Hematopoietic multipotent progenitor cell treated with erythropoietin and hydrocortisone succinate and interleukin-3 and kit ligand, for 6 days (in vitro differentiated cells): ENCODE data around the gene STOM.
"Not testable (repeated sequence)": the region's sequence is repeated elsewhere in the genome, so short reads cannot be mapped to it uniquely, and the experiment has no call there.

Experiments used
- DNase-seq: peaks from one replicate; pipeline ENCODE4 v3.0.0-alpha.2; 2015

The STOM gene

GRCh38 chr9:121369595-121370265 is at the start of gene STOM:
Gene STOM (minus strand): TSS chr9:121370250. CDS start chr9:121370187, 63 bp downstream.
- DNase-seq, result peak; percentile 98

- DNase-seq, result no peak
Observed at GRCh38 chr9:121411993-121412392, 41.9 kb upstream of the STOM start.

- no peak for DNase-seq
Observed at GRCh38 chr9:121405899-121406298, 35.8 kb upstream of the STOM start.

GRCh38 chr9:121404906-121405305 is 34.9 kb upstream of the STOM start:
- DNase-seq, result no peak

- DNase-seq, result peak; percentile 91
Observed at GRCh38 chr9:121399883-121400607, 30.0 kb upstream of the STOM start.

- no peak for DNase-seq
Observed at GRCh38 chr9:121399126-121399882, 29.3 kb upstream of the STOM start.

- no peak for DNase-seq
Observed at GRCh38 chr9:121398374-121398773, 28.3 kb upstream of the STOM start.

- DNase-seq, result not testable (repeated sequence)
Observed at GRCh38 chr9:121397277-121397676, 27.2 kb upstream of the STOM start.

GRCh38 chr9:121395558-121395957 is 25.5 kb upstream of the STOM start:
- no peak for DNase-seq

- peak; percentile 64 for DNase-seq
Observed at GRCh38 chr9:121394292-121394691, 24.2 kb upstream of the STOM start.

GRCh38 chr9:121393318-121393717 is 23.3 kb upstream of the STOM start:
- DNase-seq, result peak; percentile 49

- DNase-seq, result no peak
Observed at GRCh38 chr9:121390372-121390771, 20.3 kb upstream of the STOM start.

- DNase-seq, result no peak
Observed at GRCh38 chr9:121388140-121388905, 18.3 kb upstream of the STOM start.

GRCh38 chr9:121386442-121387175 is 16.6 kb upstream of the STOM start:
- no peak for DNase-seq

GRCh38 chr9:121383715-121384114 is 13.7 kb upstream of the STOM start:
- no peak for DNase-seq

GRCh38 chr9:121380846-121381245 is 10.8 kb upstream of the STOM start:
- no peak for DNase-seq

- DNase-seq, result peak; percentile 68
Observed at GRCh38 chr9:121376214-121376830, 6.3 kb upstream of the STOM start.

- DNase-seq, result peak; percentile 63
Observed at GRCh38 chr9:121373011-121373729, 3.1 kb upstream of the STOM start.

GRCh38 chr9:121372239-121373010 is 2.4 kb upstream of the STOM start:
- no peak for DNase-seq

GRCh38 chr9:121371495-121372061 is 1.5 kb upstream of the STOM start:
- DNase-seq, result peak; percentile 75
